Stomach (tissue), 19 donors: ENCODE data around the gene ZNF417. TPM values are rescaled to one million over a fixed set of nuclear protein-coding genes. Genes with fewer than 3 reads are reported as not detected.
A peak's percentile ranks its signal among the peaks of the same experiment; 100 is the strongest.
"Not testable (repeated sequence)": the region's sequence is repeated elsewhere in the genome, so short reads cannot be mapped to it uniquely, and the experiment has no call there.

Experiments
- DNase-seq, 2 donors: peaks; one replicate each; pipeline versions ENCODE4 v3.0.0 to v3.0.0-alpha.2; 2013 to 2019
- H3K27ac ChIP-seq, 5 donors: fragments of 200-600 bp in 4 of 5; sonication (generic) in 4 of 5; one replicate each; pipeline ENCODE4 v1.5.1; 2013 to 2019; ENCODE audit warnings: mild to moderate bottlenecking in 1 of 5, moderate library complexity in 1 of 5
- H3K27me3 ChIP-seq, 3 donors: fragments of 200-600 bp; sonication (generic); one replicate each; pipeline ENCODE4 v1.5.1; 2017 to 2019; ENCODE audit warnings: mixed run types in 1 of 3
- H3K36me3 ChIP-seq, 4 donors: fragments of 200-600 bp; sonication (generic); 1 replicate in 3 of 4; 2 replicates in 1 of 4; pipeline ENCODE4 v1.5.1; 2016 to 2019
- H3K4me1 ChIP-seq, 4 donors: fragments of 200-600 bp; sonication (generic); one replicate each; pipeline ENCODE4 v1.5.1; 2016 to 2019
- H3K4me3 ChIP-seq, 4 donors: fragments of 200-600 bp; sonication (generic) in 3 of 4; one replicate each; pipeline ENCODE4 v1.5.1; 2016 to 2019; ENCODE audit warnings: mild to moderate bottlenecking in 1 of 4
- H3K9me3 ChIP-seq, 4 donors: fragments of 200-600 bp; sonication (generic); one replicate each; pipeline ENCODE4 v1.5.1; 2016 to 2019
- CTCF ChIP-seq, 7 experiments: fragments of 450-650 bp in 4 of 7; fragments of 200-600 bp in 3 of 7; sonication (generic) in 3 of 7; IDR thresholded peaks; one replicate each; pipeline ENCODE4 v1.5.1; 2016 to 2019; ENCODE audit warnings: antibody characterized with exemption in 7 of 7, control low read depth in 2 of 7, mild to moderate bottlenecking in 1 of 7
- EP300 ChIP-seq: sonication (generic); formaldehyde crosslinking; IDR thresholded peaks from one replicate; pipeline ENCODE4 v1.6.1; 2017; ENCODE audit warnings: antibody characterized with exemption
- POLR2A ChIP-seq, 4 donors: fragments of 450-650 bp; IDR thresholded peaks; one replicate each; pipeline ENCODE4 v1.6.1; 2016; ENCODE audit warnings: antibody characterized with exemption in 4 of 4, control low read depth in 2 of 4, mild to moderate bottlenecking in 1 of 4, moderate library complexity in 1 of 4
- POLR2AphosphoS5 ChIP-seq, 3 donors: sonication (generic); formaldehyde crosslinking; IDR thresholded peaks; one replicate each; pipeline ENCODE4 v1.6.1; 2016; ENCODE audit warnings: antibody characterized with exemption in 3 of 3
- WGBS, 5 donors: extraction: QIAGEN DNeasy Blood & Tissue Kit in 3 of 5; methylation state at CpG; one replicate each; pipeline versions ENCODE4 v1.1.5 to v1.1.7; 2013 to 2018; 5-methylcytosine and 5-hydroxymethylcytosine counted together
- intact Hi-C: fragments of 100-400 bp; cut with DNase I; formaldehyde crosslinking; loops from one replicate; pipeline ENCODE4 v1.15.1; 2023; ENCODE audit warnings: low total_unique reads
- long read RNA-seq, 10 donors: transcript quantifications; one replicate each; lab custom pipeline, GENCODE V29; 2026
- polyA plus RNA-seq, 3 donors: library from polyadenylated mRNA; stranded (reverse); fragments of 200-250 nt; gene quantifications; one replicate each; pipeline ENCODE4 v1.2.3, GENCODE V29; 2013
- total RNA-seq, 5 donors: library from RNA; depleted of rRNA; stranded (reverse); fragments of >200 nt; gene quantifications; one replicate each; pipeline versions ENCODE4 v1.1.0 to v1.2.3, GENCODE V29; 2014 to 2016
- donor health status: healthy with polysubstance abuse.
- donor health status: Bipolar disorder and iron deficiency.
- donor health status: healthy.

The ZNF417 gene
- 10 to 100 TPM; 18.3 to 38.8 (median 28.1) TPM for total RNA-seq
- polyA plus RNA-seq, result 1 to 10 TPM; 1.2 to 3.4 (median 1.5) TPM
- long read RNA-seq, donor 1, partial matches to known transcripts, result 0 of 2 reads
- long read RNA-seq, donor 1, other reads (novel, unspliced or antisense), result 0 of 2 reads
- long read RNA-seq, donor 2, result 0 reads
- long read RNA-seq, donor 3, partial matches to known transcripts, result 0 of 2 reads
- long read RNA-seq, donor 3, other reads (novel, unspliced or antisense), result 0 of 2 reads
- long read RNA-seq, donor 4, result 0 reads
- long read RNA-seq, donor 5, result 0 reads
- long read RNA-seq, donor 6, partial matches to known transcripts, result 0 of 5 reads
- long read RNA-seq, donor 6, other reads (novel, unspliced or antisense), result 0 of 5 reads
- long read RNA-seq, donor 7, result 0 reads
- long read RNA-seq, donor 8, partial matches to known transcripts, result 0 of 3 reads
- long read RNA-seq, donor 8, other reads (novel, unspliced or antisense), result 0 of 3 reads
- long read RNA-seq, donor 9, partial matches to known transcripts, result 5 of 7 reads
- long read RNA-seq, donor 9, other reads (novel, unspliced or antisense), result 0 of 7 reads
- long read RNA-seq, donor 10, partial matches to known transcripts, result 0 of 1 reads
- long read RNA-seq, donor 10, other reads (novel, unspliced or antisense), result 0 of 1 reads

DNA sequence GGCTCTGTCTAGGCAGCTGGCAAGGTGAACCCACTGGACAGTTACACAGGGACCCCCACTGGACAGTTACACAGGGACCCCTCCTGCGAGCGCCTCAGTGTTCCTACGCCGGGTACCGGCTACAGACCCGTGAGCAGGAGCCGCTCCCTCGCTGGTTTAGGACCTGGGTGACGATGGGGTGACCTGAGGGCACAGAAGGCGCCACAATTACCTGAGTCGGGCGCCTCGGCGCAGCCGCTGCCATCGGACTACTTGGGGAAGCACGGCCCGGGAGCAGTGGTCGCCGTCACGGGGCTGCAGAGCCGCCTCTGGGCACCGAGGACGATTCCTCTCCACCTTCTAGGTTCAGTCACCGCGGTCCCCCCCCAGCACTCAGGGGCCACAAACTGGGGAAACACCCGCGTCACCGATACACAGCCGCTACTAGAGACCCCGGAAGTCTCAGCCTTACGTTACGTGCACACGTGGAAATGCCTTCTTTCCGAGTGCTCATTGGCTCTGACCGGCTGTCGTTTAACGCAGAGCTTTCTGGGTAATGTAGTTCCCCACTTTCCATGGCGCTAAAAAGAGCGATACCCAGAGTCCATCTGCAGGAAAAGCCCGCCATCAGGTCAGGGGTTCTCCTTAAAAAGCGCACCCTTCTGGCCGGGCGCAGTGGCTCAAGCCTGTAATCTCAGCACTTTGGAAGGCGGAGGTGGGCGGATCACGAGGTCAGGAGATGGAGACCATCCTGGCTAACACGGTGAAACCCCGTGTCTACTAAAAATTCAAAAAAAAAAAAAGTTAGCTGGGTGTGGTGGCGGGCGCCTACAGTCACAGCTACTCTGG, at the start of gene ZNF417:
Gene ZNF417 (minus strand): TSS at position 425 of the 828 bp plus-strand sequence. CDS start 181 bp downstream, at position 244.
- peaks cover 19 to 53% (median 39%) of the 10 kb centered on the region in 4 donors for H3K36me3 ChIP-seq
- H3K9me3 ChIP-seq, result peaks cover 5 to 57% (median 26%) of the 10 kb centered on the region in 4 donors
- intact Hi-C loops, H3K27me3 ChIP-seq: not testable (repeated sequence)
- TF ChIP-seq POLR2A (IDR thresholded peaks at IDR 0.05), result peak in 1 of 4 donors; percentile 20
- peak; percentile 53 to 90 (median 60) for TF ChIP-seq POLR2AphosphoS5 (IDR thresholded peaks at IDR 0.05)
- peak in 1 of 7 experiments; percentile 27 for TF ChIP-seq CTCF (IDR thresholded peaks at IDR 0.05)
- WGBS, 5 donors, result 1% methylated on average over 26 to 51 of the region's 51 CpGs
- H3K27ac ChIP-seq, result peak within 1 kb of the TSS; percentile 51 to 91 (median 81)
- peak within 1 kb of the TSS; percentile 65 to 96 (median 86) for H3K4me3 ChIP-seq
- peaks cover 7 to 21% (median 15%) of the 10 kb centered on the region in 4 donors for H3K4me1 ChIP-seq
- DNase-seq, result peak; percentile 81 to 97

- no peak overlapping the region for H3K27ac ChIP-seq
- H3K9me3 ChIP-seq, result peaks cover 15 to 100% (median 90%) of the 10 kb centered on the region in 4 donors
- intact Hi-C loops, result no loop called here
- no peaks in the 10 kb centered on the region for H3K27me3 ChIP-seq
- DNase-seq, result no peak
- no peak for TF ChIP-seq EP300
- TF ChIP-seq POLR2AphosphoS5 (IDR thresholded peaks at IDR 0.05), result no peak
- TF ChIP-seq CTCF (IDR thresholded peaks at IDR 0.05), result no peak
- no peak for TF ChIP-seq POLR2A (IDR thresholded peaks at IDR 0.05)
- WGBS, 5 donors, result 86 to 95% (median 93%) methylated on average over 8 of the region's 8 CpGs
- H3K4me1 ChIP-seq, result no peaks in the 10 kb centered on the region
- peaks cover 0 to 80% (median 13%) of the 10 kb centered on the region in 4 donors for H3K36me3 ChIP-seq
- no peak overlapping the region for H3K4me3 ChIP-seq
Observed at GRCh38 chr19:57964761-57965160, 48.4 kb upstream of the ZNF417 start.

GRCh38 chr19:57961785-57962184, 45.4 kb upstream of the ZNF417 start:
- Histone ChIP-seq H3K27me3 (no peaks in the 10 kb centered on the region), H3K4me1 (no peaks in the 10 kb centered on the region), H3K36me3 (peaks cover 0 to 61% (median 8%) of the 10 kb centered on the region in 4 donors), H3K4me3 (no peak overlapping the region), H3K9me3 (peaks cover 16 to 100% (median 89%) of the 10 kb centered on the region in 4 donors), H3K27ac (no peak overlapping the region)
- DNase-seq, result no peak
- intact Hi-C loops, result no loop called here
- TF ChIP-seq CTCF (IDR thresholded peaks at IDR 0.05) (no peak), EP300 (no peak), POLR2AphosphoS5 (IDR thresholded peaks at IDR 0.05) (no peak), POLR2A (IDR thresholded peaks at IDR 0.05) (no peak)
- whole genome bisulfite sequencing, 5 donors, result 77 to 92% (median 89%) methylated on average over 1 of the region's 1 CpG

GRCh38 chr19:57954996-57955395, 38.6 kb upstream of the ZNF417 start:
- WGBS, 5 donors, result 86 to 93% (median 90%) methylated on average over 4 of the region's 4 CpGs
- intact Hi-C loops, result no loop called here
- H3K27ac ChIP-seq, result no peak overlapping the region
- peaks cover 0 to 9% (median 0%) of the 10 kb centered on the region in 4 donors for H3K36me3 ChIP-seq
- no peak overlapping the region for H3K4me3 ChIP-seq
- H3K27me3 ChIP-seq, result no peaks in the 10 kb centered on the region
- peaks cover 5 to 98% (median 85%) of the 10 kb centered on the region in 4 donors for H3K9me3 ChIP-seq
- no peaks in the 10 kb centered on the region for H3K4me1 ChIP-seq
- no peak for DNase-seq
- TF ChIP-seq EP300, result no peak
